ENCODE measurements around the gene USP24. TPM values are rescaled to one million over a fixed set of nuclear protein-coding genes. Genes with fewer than 3 reads are reported as not detected.
A peak's percentile ranks its signal among the peaks of the same experiment; 100 is the strongest.

USP24 gene
- total RNA-seq, 1 experiment from 2014 or later: 35.3 TPM

- Histone ChIP-seq H2AK5ac (ENCODE audit: insufficient read length, low read length) (no peak overlapping the region), H3K23ac (ENCODE audit: insufficient read length, low read depth, low read length) (no peak overlapping the region), H3K14ac (ENCODE audit: insufficient read depth, low read length) (no peak overlapping the region), H3T11ph (ENCODE audit: low read length) (no peak overlapping the region), H3K27ac (ENCODE audit: insufficient read length, low read depth, low read length) (no peak overlapping the region), H3K4ac (ENCODE audit: low read depth, low read length) (no peak overlapping the region), H2BK12ac (ENCODE audit: insufficient read length, low read depth, low read length) (no peak overlapping the region), H3K79me2 (ENCODE audit: insufficient read depth, low read length) (peaks cover under 1% of the 10 kb centered on the region; the same call in 1 of the 2 replicates), H3K9ac (ENCODE audit: extremely low read depth, insufficient read length, low read length) (no peak overlapping the region), H3K27me3 (ENCODE audit: insufficient read depth, low read length) (no peaks in the 10 kb centered on the region), H3K79me1 (ENCODE audit: insufficient read depth, low read depth, low read length, poor library complexity, severe bottlenecking) (no peaks in the 10 kb centered on the region), H3K4me2 (ENCODE audit: insufficient read depth, insufficient read length, low read length) (no peak overlapping the region), H3K23me2 (ENCODE audit: insufficient read length, low read depth, low read length, poor library complexity, severe bottlenecking) (no peaks in the 10 kb centered on the region), H2BK15ac (ENCODE audit: low read depth, low read length) (no peak overlapping the region), H4K91ac (ENCODE audit: insufficient read length, low read depth, low read length) (no peak overlapping the region), H3K56ac (ENCODE audit: insufficient read length, low read depth, low read length) (no peak overlapping the region), H2BK20ac (ENCODE audit: low read depth, low read length, poor library complexity, severe bottlenecking) (no peak overlapping the region), H4K20me1 (ENCODE audit: control insufficient read depth, insufficient read depth, insufficient read length) (peaks cover 2% of the 10 kb centered on the region), H3K9me3 (ENCODE audit: control insufficient read depth, low read depth, low read length) (no peaks in the 10 kb centered on the region), H2BK120ac (ENCODE audit: low read depth, low read length, poor library complexity, severe bottlenecking) (no peak overlapping the region), H2AFZ (ENCODE audit: low read length) (no peak overlapping the region), H4K8ac (replicated peaks; ENCODE audit: insufficient read length, low read depth, low read length) (no peak overlapping the region), H2BK5ac (ENCODE audit: insufficient read length, low read length) (no peak overlapping the region), H3K18ac (ENCODE audit: insufficient read length, low read depth, low read length) (no peak overlapping the region), H3K4me1 (ENCODE audit: insufficient read depth, low read length) (no peaks in the 10 kb centered on the region), H4K5ac (ENCODE audit: insufficient read length, low read depth, low read length) (no peak overlapping the region)
- WGBS (ENCODE audit: extremely low coverage, insufficient read length, low lambda C conversion rate): no CpG with 5 or more reads among the region's 11 CpGs
- H3K27ac Mint-ChIP-seq: peak overlapping the region; percentile 29 to 93 (median 40); a peak in 4 of 7 replicates
- peaks cover 0 to 2% of the 10 kb centered on the region in 2 experiments; a peak in 1 of 4 replicates for H3K4me1 Mint-ChIP-seq
- no peak for TF ChIP-seq CTCF (conservative IDR thresholded peaks at IDR 0.05)
- H3K9me3 Mint-ChIP-seq: no peaks in the 10 kb centered on the region
- H3K4me3 Mint-ChIP-seq: no peak overlapping the region
- no peaks in the 10 kb centered on the region for H3K27me3 Mint-ChIP-seq (ENCODE audit: low read depth)
- peaks cover 16 to 56% (median 23%) of the 10 kb centered on the region in 3 experiments; a peak in 6 of 7 replicates for H3K36me3 Mint-ChIP-seq (ENCODE audit: insufficient read depth in 1 of 3, low read depth in 3 of 3)
- DNase-seq: no peak
These were observed 166.5 kb downstream of the USP24 start for GRCh38 chr1:55048453-55049270.

All from H9 (cell line).